Measurements from ENCODE around the gene KNDC1. TPM values are rescaled to one million over a fixed set of nuclear protein-coding genes. Genes with fewer than 3 reads are reported as not detected.

KNDC1 gene
- total and polyA plus RNA-seq, 2 donors (not counting 1 experiment from before 2014, with no cell fraction given): 0.17 to 0.45 TPM

DNA sequence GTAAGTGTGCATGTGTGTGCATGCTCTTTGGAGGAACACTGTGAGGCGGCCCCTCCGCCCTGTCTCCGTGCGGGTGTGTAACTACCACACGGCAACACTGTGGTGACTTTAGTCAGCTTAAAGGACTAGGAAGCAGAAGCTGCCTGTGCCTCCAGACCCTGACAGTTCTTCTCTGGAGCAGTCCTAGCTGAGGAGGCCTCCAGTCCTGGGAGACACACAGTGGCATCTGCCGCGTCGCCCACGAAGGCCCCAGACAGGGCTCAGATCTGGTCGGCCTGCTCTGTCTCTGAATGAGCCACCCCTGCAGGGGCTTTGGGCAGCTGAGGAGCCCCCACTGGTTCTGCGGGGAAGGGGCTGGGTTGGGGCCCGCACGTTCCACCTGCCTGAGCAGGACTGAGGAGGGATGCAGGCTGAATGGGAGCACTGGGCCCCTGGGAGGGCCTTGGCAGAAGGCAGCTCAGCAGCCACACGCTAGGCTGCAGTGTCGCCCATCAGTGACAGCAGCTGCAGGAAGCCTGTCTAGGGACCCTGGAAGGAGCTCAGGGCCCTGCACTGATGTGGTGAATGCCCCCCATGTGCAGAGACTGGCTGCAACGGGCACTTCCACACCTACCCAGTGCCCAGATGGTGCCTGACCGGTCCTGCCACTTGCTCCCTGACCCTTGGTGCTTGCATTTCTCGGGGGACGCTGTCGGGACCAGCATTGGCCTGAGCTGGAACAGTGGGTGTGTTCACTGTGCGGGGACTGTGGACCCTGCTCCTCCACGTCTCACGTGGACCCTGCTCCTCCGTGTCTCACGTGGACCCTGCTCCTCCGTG lies 27.3 kb upstream of the KNDC1 start:
- POLR2A ChIA-PET: no interaction called here

More for the DNA sequence above, 27.3 kb upstream of the KNDC1 start:
- Histone ChIP-seq H3K79me2 (ENCODE audit: control insufficient read depth, insufficient read depth, low read length) (no peaks in the 10 kb centered on the region), H3K4me3 (ENCODE audit: control extremely low read depth in 1 of 5, extremely low read depth in 1 of 5, insufficient read depth in 1 of 5, low read depth in 2 of 5, low read length in 4 of 5) (no peak overlapping the region), H3K4me2 (replicated peaks; ENCODE audit: low read depth, low read length, poor library complexity, severe bottlenecking) (no peak overlapping the region), H3K9me3 (ENCODE audit: control extremely low read depth in 1 of 3, control insufficient read depth in 2 of 3, insufficient read depth in 1 of 3, low read length in 2 of 3) (peaks cover 0 to 22% (median 0%) of the 10 kb centered on the region in 3 donors), H3K27ac (ENCODE audit: low read length in 2 of 2) (no peak overlapping the region), H3K4me1 (ENCODE audit: control insufficient read depth in 2 of 2, insufficient read depth in 2 of 2, low read length in 2 of 2) (peaks cover 3 to 7% of the 10 kb centered on the region in 2 donors), H3K27me3 (replicated peaks in 1 of 4; ENCODE audit: control extremely low read depth in 1 of 4, control insufficient read depth in 3 of 4, insufficient read depth in 4 of 4, low read length in 3 of 4) (no peaks in the 10 kb centered on the region), H3K36me3 (replicated peaks in 1 of 2; ENCODE audit: control extremely low read depth in 1 of 2, control insufficient read depth in 1 of 2, extremely low read depth in 1 of 2, insufficient read depth in 2 of 2, low read length in 1 of 2) (no peaks in the 10 kb centered on the region), H2AFZ (ENCODE audit: insufficient read depth, low read depth, low read length, poor library complexity, severe bottlenecking) (no peak overlapping the region), H4K20me1 (ENCODE audit: control insufficient read depth, insufficient read depth, low read length, poor library complexity, severe bottlenecking) (no peaks in the 10 kb centered on the region), H3K9ac (ENCODE audit: low read length) (no peak overlapping the region)
- H3K4me1 Mint-ChIP-seq: peaks cover 18% of the 10 kb centered on the region
- peak overlapping the region; percentile 39 for H3K4me3 Mint-ChIP-seq
- H3K27me3 Mint-ChIP-seq: peaks cover 10% of the 10 kb centered on the region
- TF ChIP-seq EZH2 (IDR thresholded peaks at IDR 0.05; ENCODE audit: borderline replicate concordance, insufficient read depth, low read depth, low read length, poor library complexity, severe bottlenecking) (no peak), CTCF (IDR thresholded peaks at IDR 0.05) (no peak)
- ATAC-seq (ENCODE audit: low read depth) (no peak), DNase-seq (no peak)
- intact Hi-C loops (cut with micrococcal nuclease): no loop called here
- H3K9me3 Mint-ChIP-seq (ENCODE audit: insufficient read depth): no peaks in the 10 kb centered on the region
- CTCF ChIA-PET: interaction anchor here (0.7 kb wide), 1 partner anchor 11 kb away, joined by 3 read pairs; no protein-coding TSS in a partner anchor
- 85% methylated on average over 26 of the region's 26 CpGs for WGBS (ENCODE audit: insufficient coverage)
- peak overlapping the region; percentile 15 for H3K27ac Mint-ChIP-seq
